Neural progenitor cell (in vitro differentiated cells): Measurements from ENCODE around the gene ZMYM5.
"Not testable (repeated sequence)": the region's sequence is repeated elsewhere in the genome, so short reads cannot be mapped to it uniquely, and the experiment has no call there.

Experiments
- EZH2 ChIP-seq: fragments of 200-600 bp; sonication (generic); IDR thresholded peaks from 2 replicates; pipeline ENCODE4 v1.6.1; 2017; ENCODE audit warnings: antibody characterized with exemption, mild to moderate bottlenecking, moderate library complexity
- EZH2phosphoT487 ChIP-seq: fragments of 200-600 bp; sonication (generic); IDR thresholded peaks from 2 replicates; pipeline ENCODE4 v1.6.1; 2017; ENCODE audit warnings: antibody characterized with exemption
- TF ChIP-seq, protein P1 (sequence below): fragments of 200-600 bp; sonication (generic); IDR thresholded peaks from 2 replicates; pipeline ENCODE4 v1.5.1; 2017; ENCODE audit warnings: antibody characterized with exemption, mild to moderate bottlenecking

DNA sequence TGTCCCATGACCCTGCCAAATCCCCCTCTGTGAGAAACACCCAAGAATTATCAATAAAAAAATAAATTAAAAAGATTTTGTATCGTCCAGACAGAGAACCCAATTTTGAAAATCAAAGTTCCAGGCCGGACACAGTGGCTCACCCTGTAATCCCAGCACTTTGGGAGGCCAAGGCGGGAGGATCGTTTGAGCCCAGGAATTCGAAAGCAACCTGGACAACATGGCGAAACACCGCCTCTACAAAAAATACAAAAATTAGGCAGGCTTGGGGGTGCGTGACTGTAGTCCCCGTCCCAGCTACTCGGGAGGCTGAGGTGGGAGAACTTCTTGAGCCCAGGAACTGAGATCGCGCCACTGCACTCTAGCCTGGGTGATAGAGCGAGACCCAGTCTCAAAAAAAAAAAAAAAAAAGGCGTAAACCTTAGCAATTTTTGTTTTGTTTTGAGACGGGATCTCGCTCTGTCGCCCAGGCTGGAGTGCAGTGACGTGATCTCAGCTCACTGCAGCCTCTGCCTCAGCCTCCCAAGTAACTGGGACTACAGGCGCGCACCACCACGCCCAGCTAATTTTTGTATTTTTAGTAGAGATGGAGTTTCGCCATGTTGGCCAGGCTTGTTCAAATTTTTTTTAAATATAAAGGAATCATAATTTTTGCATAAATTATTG is 82.6 kb downstream of the ZMYM5 start:
- TF ChIP-seq, protein P1, sequence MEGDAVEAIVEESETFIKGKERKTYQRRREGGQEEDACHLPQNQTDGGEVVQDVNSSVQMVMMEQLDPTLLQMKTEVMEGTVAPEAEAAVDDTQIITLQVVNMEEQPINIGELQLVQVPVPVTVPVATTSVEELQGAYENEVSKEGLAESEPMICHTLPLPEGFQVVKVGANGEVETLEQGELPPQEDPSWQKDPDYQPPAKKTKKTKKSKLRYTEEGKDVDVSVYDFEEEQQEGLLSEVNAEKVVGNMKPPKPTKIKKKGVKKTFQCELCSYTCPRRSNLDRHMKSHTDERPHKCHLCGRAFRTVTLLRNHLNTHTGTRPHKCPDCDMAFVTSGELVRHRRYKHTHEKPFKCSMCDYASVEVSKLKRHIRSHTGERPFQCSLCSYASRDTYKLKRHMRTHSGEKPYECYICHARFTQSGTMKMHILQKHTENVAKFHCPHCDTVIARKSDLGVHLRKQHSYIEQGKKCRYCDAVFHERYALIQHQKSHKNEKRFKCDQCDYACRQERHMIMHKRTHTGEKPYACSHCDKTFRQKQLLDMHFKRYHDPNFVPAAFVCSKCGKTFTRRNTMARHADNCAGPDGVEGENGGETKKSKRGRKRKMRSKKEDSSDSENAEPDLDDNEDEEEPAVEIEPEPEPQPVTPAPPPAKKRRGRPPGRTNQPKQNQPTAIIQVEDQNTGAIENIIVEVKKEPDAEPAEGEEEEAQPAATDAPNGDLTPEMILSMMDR: not testable (repeated sequence)
- TF ChIP-seq EZH2, EZH2phosphoT487: not testable (repeated sequence)
